ENCODE measurements around the gene HSDL2.
"Not testable (repeated sequence)": the region's sequence is repeated elsewhere in the genome, so short reads cannot be mapped to it uniquely, and the experiment has no call there.

Gene HSDL2

DNA sequence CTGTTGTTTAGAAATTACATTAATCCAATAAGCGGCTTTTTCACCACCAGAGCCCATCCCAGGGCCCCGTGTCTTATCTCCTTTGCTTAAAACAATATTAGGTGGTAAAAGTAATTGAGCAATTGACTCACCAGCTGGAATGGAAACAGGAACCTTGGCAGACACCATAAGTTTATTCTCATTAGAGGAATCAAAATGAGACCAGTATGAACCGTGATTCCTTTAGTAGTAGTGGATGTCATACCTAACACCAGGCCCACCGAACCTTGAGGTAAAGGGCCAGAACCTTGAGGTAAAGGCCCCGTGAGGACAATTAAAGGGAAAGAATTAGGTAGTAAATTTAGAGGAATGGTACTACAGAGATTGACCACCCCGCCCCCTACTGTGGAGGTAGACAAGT, 16.5 kb downstream of the HSDL2 start:
- no peak for DNase-seq

DNA sequence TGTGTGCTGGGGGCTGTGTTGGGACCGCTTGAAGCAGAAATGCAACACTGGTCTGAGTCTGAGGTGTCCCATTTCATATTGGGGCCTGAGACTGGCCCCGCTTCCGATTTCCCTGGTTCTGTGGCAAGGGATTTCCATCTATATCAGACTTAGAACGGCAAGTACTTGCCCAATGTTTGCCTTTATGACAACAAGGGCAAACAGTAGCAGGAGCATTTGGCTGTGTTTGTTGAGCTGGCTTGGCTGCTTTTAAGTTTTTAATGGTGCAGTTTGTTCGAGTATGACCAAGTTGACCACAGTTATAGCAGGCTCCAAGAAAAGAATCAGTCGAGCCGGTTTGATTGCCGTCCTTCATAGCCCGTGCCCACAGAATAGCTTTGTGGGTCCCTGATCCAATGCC, 17.0 kb downstream of the HSDL2 start:
- no peak for DNase-seq

DNA sequence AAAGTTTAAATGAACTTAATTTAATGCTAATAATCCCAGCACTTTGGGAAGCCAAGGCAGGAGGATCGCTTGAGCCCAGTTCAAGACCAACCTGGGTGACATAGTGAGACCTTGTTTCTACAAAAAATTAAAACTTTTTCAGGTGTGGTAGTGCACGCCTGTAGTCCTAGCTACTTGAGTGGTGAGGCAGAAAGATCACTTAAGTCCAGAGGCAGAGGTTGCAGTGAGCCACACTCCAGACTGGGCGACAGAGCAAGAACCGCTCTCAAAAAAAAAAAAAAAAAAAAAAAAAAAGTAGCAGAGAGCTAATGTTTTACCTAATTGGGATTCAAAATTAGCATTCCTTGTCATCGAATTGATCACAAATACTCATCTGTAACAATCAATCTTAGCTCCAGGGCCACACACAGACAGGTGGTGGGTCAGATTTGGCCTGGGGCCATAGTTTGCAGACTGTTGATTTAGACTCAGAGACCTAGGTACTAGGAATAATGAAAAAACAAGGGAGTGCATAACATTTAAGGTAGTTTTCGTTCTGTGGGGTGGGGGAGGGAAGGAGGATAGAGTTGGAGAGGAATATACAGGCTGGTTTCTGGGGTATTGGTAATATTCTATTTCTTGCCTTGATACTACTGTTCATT, 21.4 kb downstream of the HSDL2 start:
- no peak for DNase-seq

DNA sequence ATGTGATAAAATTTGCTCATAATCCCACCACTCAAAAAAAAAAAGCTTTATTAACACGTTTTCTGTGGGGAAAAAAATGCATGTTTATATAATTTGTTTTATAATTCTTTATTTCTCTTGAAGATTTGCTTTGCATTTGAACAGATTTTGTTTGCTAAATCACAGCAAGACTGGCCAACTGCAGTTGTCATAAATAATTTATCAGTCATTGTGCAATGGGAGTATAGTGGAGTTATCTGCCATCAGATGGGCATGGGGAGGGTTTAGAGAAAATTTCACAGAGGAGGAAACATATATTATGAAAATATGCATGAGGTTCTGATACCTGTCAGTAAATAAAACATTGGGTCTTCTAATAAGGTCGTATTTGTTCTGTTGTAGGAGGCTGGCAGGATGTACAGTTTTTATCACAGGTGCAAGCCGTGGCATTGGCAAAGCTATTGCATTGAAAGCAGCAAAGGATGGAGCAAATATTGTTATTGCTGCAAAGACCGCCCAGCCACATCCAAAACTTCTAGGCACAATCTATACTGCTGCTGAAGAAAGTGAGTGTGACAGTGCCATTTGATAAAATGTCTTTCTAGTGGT, 23.8 kb downstream of the HSDL2 start:
- no peak for DNase-seq

DNA sequence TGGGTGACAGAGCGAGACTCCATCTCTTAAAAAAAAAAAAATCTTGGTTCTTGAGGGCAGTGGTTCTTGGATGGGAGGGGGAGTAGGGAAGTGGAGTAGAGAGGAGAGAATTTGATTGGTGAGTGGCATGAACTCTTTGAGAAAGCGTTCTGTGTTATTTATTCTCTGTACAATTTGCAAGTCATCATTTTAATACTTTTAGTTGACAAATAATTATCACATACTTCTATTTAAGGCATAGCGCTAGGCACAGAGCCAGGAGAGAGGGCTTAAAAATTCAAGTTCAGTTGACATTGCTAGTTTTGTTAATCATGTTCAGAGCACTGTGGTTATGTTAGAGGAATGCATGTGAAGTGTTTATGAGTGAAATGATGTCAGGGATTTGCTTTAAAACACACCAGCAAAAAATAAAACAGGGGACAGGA, 24.6 kb downstream of the HSDL2 start:
- no peak for DNase-seq

DNA sequence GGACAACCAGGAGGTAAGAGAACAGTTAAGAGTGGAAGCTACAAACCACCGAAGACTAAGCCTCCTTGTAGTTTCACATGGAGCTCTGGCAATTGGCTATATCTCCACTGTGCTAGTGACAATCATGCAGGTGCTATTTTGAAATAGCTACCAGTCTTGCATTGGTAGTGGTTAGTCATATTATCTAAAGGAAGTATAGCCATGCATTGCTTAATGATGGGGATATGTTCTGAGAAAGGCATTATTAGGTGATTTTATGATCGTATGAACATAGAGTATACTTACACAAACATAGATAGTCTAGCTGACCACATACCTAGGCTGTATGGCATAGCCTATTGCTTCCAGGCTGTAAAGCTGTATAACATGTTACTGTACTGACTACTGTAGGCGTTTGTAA, 28.4 kb downstream of the HSDL2 start:
- DNase-seq = no peak

DNA sequence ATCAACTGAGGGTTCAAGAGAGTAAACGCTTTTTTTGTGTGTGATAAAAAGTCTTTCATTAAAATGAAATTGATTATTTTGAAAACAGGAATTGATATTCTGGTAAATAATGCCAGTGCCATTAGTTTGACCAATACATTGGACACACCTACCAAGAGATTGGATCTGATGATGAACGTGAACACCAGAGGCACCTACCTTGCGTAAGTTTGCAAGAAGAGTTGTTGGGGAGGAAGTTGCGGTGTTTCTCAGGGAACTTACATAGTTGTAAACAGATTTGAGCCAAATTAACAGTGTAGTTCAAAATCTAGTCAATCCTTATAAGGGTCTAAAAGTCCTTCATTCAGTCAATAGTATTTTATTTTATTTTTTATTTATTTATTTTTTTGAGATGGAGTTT, 28.9 kb downstream of the HSDL2 start:
- DNase-seq = no peak

DNA sequence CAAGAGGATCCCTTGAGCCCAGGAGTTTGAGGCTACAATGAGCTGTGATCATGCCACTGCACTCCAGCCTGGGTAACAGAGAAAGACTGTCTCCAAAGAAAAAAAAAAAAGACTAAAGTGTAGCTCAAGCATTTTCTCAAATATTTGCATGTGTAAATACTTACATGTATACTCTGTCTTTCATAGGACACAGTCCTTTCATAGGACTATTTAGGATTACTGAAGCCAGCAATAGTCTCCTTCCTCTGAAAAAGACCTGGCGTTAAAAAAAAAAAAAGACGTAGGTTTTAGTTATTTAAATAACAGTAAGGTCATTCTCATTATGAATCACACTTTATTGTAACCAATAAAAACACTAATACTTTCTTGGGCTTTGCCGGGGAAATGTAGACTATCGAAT, 29.9 kb downstream of the HSDL2 start:
- no peak for DNase-seq

DNA sequence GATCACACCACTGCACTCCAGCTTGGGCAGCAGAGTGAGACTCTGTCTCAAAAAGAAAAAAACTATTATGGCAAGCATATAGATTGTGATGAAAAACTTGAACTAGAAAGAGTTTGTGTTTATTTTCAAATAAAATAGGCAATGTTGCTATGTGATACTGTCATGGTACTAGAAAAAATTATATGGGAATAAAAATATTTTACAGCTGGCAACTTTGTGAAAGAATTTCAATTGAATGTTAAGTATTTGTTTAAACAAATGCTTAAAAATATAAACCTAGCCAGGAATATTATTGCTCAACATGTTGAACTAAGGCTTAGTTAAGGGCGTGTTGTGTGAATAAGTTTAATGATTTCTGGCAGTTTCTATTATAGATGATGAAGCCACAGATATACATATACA, 31.7 kb downstream of the HSDL2 start:
- no peak for DNase-seq

DNA sequence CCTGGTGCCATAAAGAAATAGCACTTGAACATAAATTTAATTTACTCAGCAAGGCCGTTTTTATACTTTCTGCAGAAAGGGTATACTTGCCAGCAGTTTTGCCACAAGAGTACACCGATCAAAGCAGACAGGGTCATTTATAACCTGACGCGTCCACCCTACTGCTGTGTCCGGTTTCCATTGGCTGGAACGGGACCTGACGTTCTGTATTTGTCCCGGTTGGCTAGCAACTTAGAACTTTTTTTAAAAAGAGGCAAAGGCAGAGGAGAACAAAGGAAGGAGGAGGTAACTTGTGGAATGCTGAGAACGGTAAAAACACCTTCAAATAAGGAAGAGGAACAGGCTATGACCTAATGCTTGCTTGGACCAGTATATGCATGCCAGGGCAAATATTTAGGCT, 33.8 kb downstream of the HSDL2 start:
- not testable (repeated sequence) for DNase-seq

DNA sequence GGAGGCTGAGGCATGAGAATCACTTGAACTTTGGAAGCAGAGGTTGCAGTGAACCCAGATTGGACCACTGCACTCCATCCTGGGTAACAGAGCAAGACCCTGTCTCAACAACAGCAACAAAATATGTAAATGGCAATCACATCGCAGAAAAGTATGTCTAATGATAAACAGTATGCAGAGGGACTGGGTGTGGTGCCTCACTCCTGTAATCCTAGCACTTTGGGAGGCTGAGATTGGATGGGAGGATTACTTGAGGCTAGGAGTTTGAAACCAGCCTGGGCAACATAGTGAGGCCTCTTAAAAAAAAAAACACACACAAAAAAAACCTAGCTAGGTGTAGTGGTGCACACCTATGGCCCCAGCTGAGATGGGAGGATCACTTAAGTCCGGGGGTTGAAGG, 40.3 kb downstream of the HSDL2 start:
- DNase-seq = no peak

DNA sequence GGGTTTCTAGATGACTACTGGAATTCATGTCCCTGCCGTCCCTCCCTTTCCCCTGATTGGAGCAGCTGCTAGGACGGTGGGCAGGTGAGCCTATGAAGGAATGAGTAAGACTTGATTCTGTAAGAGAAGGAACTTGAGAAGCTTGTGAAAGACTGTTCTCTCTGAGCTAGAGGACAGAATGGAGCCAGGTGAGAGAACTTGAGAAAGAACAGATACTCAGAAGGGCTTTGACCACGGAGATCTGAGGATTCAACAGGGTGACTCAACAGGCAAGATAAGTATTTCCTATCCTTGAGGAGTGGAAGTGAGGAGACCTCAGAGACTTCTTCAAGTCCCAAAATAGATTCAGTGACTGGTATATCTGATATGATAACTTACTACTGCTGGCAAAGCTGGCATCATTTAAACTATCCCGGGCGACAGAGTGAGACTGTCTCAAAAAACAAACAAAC, 41.9 kb downstream of the HSDL2 start:
- DNase-seq = no peak

DNA sequence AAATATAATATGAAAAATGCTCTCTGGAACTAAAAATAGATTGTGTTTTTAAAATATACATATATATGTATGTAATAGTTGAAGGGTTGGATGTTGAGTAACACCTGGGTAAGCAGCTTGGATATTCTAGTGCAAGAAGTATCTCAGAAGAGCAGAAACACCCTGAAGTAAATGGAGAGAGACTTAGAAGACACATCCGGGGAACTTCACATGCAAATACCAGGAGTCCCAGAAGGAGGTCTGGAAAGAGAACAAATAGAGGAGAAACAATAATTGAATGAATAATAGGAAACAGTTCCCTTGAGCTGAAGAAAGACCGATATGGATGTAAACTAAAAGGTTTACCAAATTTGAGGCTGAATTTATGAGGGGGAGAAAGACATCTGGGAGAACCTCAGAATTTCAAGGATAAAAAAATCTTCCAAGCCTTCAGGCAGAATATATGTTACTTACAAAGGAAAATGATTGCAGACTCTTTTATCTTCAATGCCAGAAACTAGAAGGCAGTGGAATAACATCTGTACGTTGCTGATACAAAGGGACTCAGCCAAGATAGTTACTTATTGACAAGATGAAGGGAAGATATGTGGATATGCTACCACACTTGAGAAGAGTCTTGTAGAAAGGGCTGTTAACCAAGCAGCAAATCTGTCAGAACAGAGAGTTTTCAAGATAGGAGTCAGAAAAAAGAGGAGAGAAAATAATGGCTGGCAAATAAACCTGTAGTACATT, 42.7 kb downstream of the HSDL2 start:
- DNase-seq = no peak

DNA sequence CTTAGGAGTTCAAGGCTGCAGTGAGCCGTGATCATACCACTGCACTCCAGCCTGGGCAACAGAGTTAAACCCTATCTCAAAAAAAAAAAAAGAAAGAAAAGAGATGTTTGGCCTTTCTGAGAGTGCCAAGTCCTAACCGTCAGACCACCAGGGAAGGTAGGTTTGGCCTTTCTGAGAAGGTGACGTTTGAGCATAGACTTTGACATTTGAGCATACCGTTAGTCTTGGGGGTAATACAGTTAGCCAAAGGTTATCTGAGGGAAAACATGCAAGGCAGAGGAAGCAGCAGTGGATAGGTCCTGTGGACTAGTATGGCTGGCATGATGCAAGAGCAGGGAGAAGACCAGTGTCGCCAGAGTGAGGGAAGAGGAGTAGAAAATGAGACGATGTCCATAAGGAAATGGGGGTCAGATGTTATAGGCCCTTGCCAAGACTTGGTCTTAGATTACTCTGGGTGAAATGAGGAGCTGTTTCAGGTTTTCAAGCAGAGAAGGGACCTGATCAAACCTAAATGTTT, 50.2 kb downstream of the HSDL2 start:
- DNase-seq = no peak

DNA sequence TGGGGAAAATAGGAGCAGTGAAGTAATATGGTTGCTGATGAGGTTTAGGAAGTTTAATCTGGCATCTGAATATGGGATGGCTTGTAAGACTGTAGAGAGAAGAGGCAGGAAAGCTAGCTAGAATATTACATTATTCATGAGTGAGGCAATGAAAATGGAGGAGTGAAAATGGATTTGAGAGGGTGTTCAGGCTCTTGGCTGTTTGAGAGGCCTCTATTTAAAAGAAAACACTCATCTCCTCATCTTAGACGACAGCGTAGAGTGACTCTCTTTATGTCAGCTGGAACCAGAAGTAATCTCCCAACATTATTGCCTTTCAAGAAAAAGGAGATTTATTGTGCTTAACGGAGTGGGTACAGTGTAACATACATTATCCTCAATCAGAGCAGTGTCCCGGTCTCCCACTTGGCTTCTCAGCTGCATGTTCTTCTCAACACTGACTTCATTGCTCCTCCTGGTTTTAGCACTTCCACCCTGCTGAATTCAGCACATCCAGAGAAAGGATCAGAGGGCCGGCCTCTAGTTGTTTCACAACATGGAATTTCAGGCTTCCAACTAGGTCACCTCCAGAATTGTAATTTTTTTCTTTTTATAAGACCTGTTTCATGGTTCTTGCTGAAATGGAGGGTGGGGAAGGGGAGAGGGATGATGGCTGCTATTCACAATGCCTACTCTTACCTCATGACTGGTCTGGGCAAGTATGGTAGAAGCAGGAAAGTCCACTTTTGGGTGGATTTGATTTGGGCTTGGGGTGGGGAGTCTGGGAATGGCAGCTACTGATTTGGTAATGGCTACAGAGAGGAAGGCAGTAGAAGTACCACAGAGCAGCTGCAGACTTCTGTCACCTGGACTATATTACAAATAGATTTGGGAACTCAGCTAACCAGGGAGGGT, 53.8 kb downstream of the HSDL2 start:
- DNase-seq = no peak

DNA sequence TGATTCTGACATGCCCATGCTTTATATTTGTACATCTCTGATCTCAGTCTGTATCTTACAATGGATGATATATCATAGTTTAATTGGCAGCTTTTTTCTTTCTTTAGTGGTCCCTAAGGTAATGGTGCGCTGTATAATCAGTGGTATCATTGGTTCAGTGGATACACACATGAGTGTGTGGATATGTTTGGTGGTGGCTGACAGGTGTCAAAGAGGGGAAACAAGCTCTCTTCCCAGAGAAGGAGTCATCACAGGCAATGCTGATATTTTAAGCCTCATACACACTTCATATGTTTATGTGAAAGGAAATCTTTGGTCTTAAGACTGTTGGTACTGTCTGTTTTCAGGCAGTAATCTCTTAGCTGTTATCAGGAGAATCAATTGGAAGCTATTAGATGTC, 54.6 kb downstream of the HSDL2 start:
- DNase-seq = no peak

DNA sequence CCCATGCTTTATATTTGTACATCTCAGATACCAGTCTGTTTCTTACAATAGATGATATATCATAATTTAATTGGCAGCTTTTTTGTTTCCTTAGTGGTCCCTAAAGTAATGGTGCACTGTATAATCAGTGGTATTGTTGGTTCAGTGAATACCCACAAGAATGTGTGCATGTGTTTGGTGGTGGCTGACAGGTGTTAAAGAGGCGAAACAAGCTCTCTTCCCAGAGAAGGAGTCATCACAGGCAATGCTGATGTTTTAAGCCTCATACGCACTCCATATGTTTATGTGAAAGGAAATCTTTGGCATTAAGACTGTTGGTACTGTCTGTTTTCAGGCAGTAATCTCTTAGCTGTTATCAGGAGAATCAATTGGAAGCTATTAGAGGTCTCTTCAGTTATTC, 57.5 kb downstream of the HSDL2 start:
- DNase-seq = no peak

DNA sequence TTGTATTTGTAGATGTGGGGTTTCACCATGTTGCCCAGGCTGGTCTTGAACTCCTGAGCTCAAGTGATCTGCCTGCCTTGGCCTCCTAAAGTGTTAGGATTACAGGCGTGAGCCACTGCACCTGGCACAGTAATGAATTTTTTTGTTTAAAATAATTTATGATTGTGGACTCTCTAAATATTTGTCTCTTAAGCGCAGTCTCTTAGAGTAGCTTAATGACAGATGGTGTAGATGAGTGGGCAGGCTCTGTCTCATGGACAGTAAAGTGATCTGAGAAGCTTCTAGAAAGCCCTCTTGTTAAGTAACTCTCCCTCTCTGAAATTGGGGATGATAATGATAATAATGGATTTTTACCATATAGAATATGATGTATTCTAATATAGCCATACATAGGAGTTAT, 59.3 kb downstream of the HSDL2 start:
- DNase-seq = no peak

DNA sequence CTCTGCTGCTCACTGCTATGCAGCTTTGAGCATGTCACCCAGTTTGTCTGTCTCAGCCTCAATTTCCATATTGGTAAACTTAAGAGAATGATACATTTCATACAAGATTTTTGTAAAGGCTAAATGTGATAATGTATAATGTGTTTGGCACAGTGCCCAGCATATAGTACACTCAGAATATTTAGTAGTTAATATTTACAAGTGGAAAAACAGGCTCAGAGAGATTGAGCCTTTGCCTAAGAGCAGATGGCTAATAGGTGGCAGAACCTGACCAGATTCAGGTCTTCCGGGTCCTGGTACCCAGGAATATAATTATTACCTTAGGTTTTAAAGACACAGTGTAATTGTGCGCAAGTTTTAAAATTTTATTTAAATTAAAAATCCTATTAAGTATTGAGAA, 59.9 kb downstream of the HSDL2 start:
- no peak for DNase-seq

DNA sequence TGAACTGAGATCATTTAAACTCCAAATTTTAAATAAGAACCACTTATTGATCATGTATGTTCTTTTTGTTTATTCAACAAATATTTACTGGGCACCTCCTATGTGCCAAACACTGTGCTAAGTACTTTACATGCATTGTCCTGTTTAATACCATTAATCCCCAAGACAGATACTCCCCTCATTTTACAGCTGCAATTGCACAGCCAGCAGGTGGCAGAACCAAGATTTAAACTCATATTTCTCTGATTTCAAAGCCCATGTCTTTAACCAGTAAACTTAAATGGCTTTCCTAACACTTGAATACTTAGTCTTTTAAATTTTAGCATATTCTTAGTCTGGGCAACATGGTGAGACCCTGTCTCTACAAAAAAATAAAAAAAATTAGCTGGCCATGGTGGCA, 63.3 kb downstream of the HSDL2 start:
- peak in 6 of 56 donors; percentile 0 to 41 (median 4) for DNase-seq

DNA sequence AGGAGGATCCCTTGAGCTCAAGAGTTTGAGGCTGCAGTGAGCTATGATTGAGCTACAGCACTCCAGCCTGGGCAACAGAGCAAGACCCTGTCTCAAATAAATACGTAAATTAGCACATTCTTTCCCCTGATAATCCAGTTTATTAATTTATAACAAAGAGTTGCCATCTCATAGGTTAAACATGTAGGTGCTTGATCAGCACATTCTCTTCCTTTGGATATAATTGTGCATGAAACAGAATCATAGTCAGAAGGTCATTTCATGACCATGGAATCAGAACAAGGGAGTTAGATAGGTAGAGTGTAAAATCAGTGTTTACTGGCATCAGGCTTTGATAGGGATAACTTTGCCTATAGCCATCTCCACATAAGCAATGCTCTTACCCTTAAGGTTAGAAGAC, 63.7 kb downstream of the HSDL2 start:
- no peak for DNase-seq

DNA sequence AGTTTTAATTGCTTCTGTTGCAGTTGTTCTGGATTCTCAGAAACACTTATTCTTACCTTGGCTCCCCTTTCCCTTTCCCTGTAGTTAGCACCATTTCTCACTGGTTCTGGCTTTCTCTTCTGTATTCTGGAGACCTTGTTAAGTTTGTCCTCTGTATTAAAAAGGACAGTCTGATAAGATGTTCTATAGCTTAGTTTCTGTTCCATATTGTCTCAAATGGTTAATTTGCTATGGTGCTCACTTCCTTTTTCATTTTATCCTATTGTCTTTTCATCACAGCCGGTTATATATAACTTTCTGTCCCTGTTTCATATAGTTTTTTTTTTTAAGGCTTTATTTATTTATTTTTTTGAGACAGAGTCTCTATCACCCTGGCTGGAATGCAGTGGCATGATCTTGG, 65.3 kb downstream of the HSDL2 start:
- no peak for DNase-seq
